K562 (cell line): Measurements from ENCODE around the gene MRFAP1. TPM values are rescaled to one million over a fixed set of nuclear protein-coding genes. Genes with fewer than 3 reads are reported as not detected.

ENCODE experiments used
- ATAC-seq: fragments of 200-7000 bp; cut with Tn5 transposase; 3 replicates; pipeline ENCODE4 v1.9.1; 2020; ENCODE audit warnings: moderate library complexity
- BruUV-seq: library from RNA; stranded (reverse); fragments of 400-500 nt; replicated peaks from 2 replicates; lab custom pipeline; 2021; lab: Mats Ljungman, UMichigan
- CTCF ChIA-PET: fragments of 300-600 bp; formaldehyde crosslinking; extraction: SDS; loops from one replicate; lab custom pipeline; 2021; ENCODE audit warnings: low intra/inter-chr PET ratio; lab: Yijun Ruan, JAX
- POLR2A ChIA-PET: fragments of 300-600, 350-650 bp; sonication (Branson Sonifier 250); formaldehyde crosslinking; extraction: SDS; loops from one replicate; lab custom pipeline; 2021; ENCODE audit warnings: antibody characterized with exemption, inconsistent platforms; lab: Yijun Ruan, JAX
- DNase-seq, 4 experiments: peaks; one replicate each; pipeline versions ENCODE4 v3.0.0 to v3.0.0-alpha.2; 2011 to 2018; ENCODE audit warnings: low spot score in 3 of 4, mixed read lengths in 3 of 4; ENCODE audit errors: extremely low read depth in 1 of 4
- FAIRE-seq: peaks from 2 replicates; lab custom pipeline; 2011; peaks lifted over from hg19 to GRCh38; lab: Jason Lieb, UNC
- H2AFZ ChIP-seq: 2 replicates; pipeline ENCODE4 v1.6.0; 2011; ENCODE audit warnings: low read depth, low read length, control low read depth, inconsistent platforms
- H3K27ac ChIP-seq: fragments of 200-600 bp; 3 replicates; pipeline ENCODE4 v1.8.0; 2011; ENCODE audit warnings: low read depth, mild to moderate bottlenecking, control low read depth, inconsistent platforms, low read length, moderate library complexity, mixed read lengths; ENCODE audit errors: extremely low read depth
- H3K27me3 ChIP-seq, 2 experiments: fragments of 300-600 bp in 1 of 2; 2 replicates in 1 of 2; 3 replicates in 1 of 2; pipeline versions ENCODE4 v1.6.0 to v1.8.0; 2011; ENCODE audit warnings: inconsistent platforms in 2 of 2, low read length in 2 of 2, mild to moderate bottlenecking in 1 of 2, mixed read lengths in 1 of 2, moderate library complexity in 1 of 2; ENCODE audit not compliant: control insufficient read depth in 2 of 2, insufficient read depth in 2 of 2
- H3K36me3 ChIP-seq: fragments of 300-600 bp; 3 replicates; pipeline ENCODE4 v1.8.0; 2011; ENCODE audit warnings: mild to moderate bottlenecking, low read length, inconsistent platforms; ENCODE audit not compliant: control insufficient read depth, insufficient read depth
- H3K4me1 ChIP-seq, 2 experiments: fragments of 200-600 bp in 1 of 2; replicated peaks in 1 of 2; 2 replicates in 1 of 2; 3 replicates in 1 of 2; pipeline versions ENCODE4 v1.5.1 to v1.8.0; 2011; ENCODE audit warnings: inconsistent platforms in 2 of 2, low read length in 2 of 2, mild to moderate bottlenecking in 1 of 2, mixed read lengths in 1 of 2, moderate library complexity in 1 of 2; ENCODE audit not compliant: control insufficient read depth in 2 of 2, insufficient read depth in 2 of 2
- H3K4me2 ChIP-seq: 2 replicates; pipeline ENCODE4 v1.6.1; 2011; ENCODE audit warnings: low read length, control low read depth, inconsistent platforms, mixed read lengths; ENCODE audit not compliant: insufficient read depth
- H3K4me3 ChIP-seq: fragments of 200-600 bp; sonication (generic), shearing (Covaris generic); 2 replicates; pipeline ENCODE4 v1.5.1; 2016; ENCODE audit warnings: control low read depth, inconsistent platforms
- H3K79me2 ChIP-seq: fragments of 200-600 bp; 3 replicates; pipeline ENCODE4 v1.8.0; 2011; ENCODE audit warnings: low read length, inconsistent platforms; ENCODE audit not compliant: control insufficient read depth, insufficient read depth
- H3K9ac ChIP-seq, 2 experiments: 2 replicates each; pipeline versions ENCODE4 v1.6.0 to v1.6.1; 2011; ENCODE audit warnings: low read depth in 2 of 2, low read length in 2 of 2, control low read depth in 1 of 2, inconsistent platforms in 1 of 2, mild to moderate bottlenecking in 1 of 2, mixed read lengths in 1 of 2; ENCODE audit not compliant: insufficient read depth in 1 of 2
- H3K9me1 ChIP-seq: one replicate; pipeline ENCODE4 v1.6.0; 2011; ENCODE audit warnings: inconsistent platforms, mild to moderate bottlenecking, low read length, moderate library complexity; ENCODE audit not compliant: control insufficient read depth, insufficient read depth
- H3K9me3 ChIP-seq: replicated peaks from 2 replicates; pipeline ENCODE4 v1.5.1; 2011; ENCODE audit warnings: low read depth, low read length, inconsistent platforms; ENCODE audit not compliant: control insufficient read depth, insufficient read depth
- H4K20me1 ChIP-seq: replicated peaks from 2 replicates; pipeline ENCODE4 v1.6.1; 2011; ENCODE audit warnings: low read length, inconsistent platforms, mixed read lengths; ENCODE audit not compliant: control insufficient read depth, insufficient read depth
- CHD1 ChIP-seq: fragments of 200-600 bp; sonication (generic); IDR thresholded peaks from one replicate; pipeline ENCODE4 v1.6.1; 2012; ENCODE audit warnings: mild to moderate bottlenecking, moderate library complexity, low read length, inconsistent platforms
- FUS ChIP-seq: fragments of 200-400 bp; formaldehyde crosslinking; optimal IDR thresholded peaks from 2 replicates; pipeline ENCODE3; 2017; ENCODE audit warnings: low read depth, low read length
- MED1 ChIP-seq: sonication (generic); formaldehyde crosslinking; IDR thresholded peaks from 2 replicates; pipeline ENCODE4 v1.8.1; 2023; ENCODE audit warnings: missing genetic modification reagents, borderline replicate concordance
- PML ChIP-seq: IDR thresholded peaks from 2 replicates; pipeline ENCODE4 v1.6.1; 2012; ENCODE audit warnings: low read length, inconsistent platforms
- TAF1 ChIP-seq: IDR thresholded peaks from 2 replicates; pipeline ENCODE4 v1.6.1; 2011; ENCODE audit warnings: mild to moderate bottlenecking, low read length, moderate library complexity; ENCODE audit not compliant: insufficient read depth, control insufficient read depth, severe bottlenecking; ENCODE audit errors: extremely low read depth
- ZNF133 ChIP-seq: fragments of 250-450 bp; sonication (Bioruptor Pico); IDR thresholded peaks from 2 replicates; pipeline ENCODE4 v1.4.0; 2020; ENCODE audit warnings: mild to moderate bottlenecking
- ZNF282 ChIP-seq: sonication (generic); formaldehyde crosslinking; IDR thresholded peaks from 2 replicates; pipeline ENCODE4 v1.8.1; 2023; ENCODE audit warnings: missing genetic modification reagents
- ZNF311 ChIP-seq: fragments of 250-450 bp; sonication (Bioruptor Pico); IDR thresholded peaks from 2 replicates; pipeline ENCODE4 v1.4.0; 2020; ENCODE audit warnings: mild to moderate bottlenecking, moderate library complexity
- ZNF699 ChIP-seq: fragments of 250-450 bp; sonication (Bioruptor Pico); IDR thresholded peaks from 2 replicates; pipeline ENCODE4 v1.8.0; 2021; ENCODE audit warnings: mild to moderate bottlenecking, moderate library complexity; ENCODE audit not compliant: insufficient replicate concordance
- WGBS: fragments of 100-300 bp; shearing (Covaris generic); methylation state at CpG from one replicate; pipeline ENCODE4 v1.1.6; 2016; ENCODE audit warnings: low coverage, mixed read lengths; ENCODE audit not compliant: insufficient coverage; ENCODE audit errors: missing lambda C conversion rate; 5-methylcytosine and 5-hydroxymethylcytosine counted together
- in situ Hi-C: fragments of 300-500 bp; cut with MboI; formaldehyde crosslinking; loops from 4 replicates; pipeline ENCODE4 v1.15.0; 2018; ENCODE audit warnings: inconsistent platforms, mixed read lengths
- intact Hi-C: fragments of 100-400 bp; cut with micrococcal nuclease; formaldehyde crosslinking; loops from 2 replicates; pipeline ENCODE4 v1.14.2; 2022
- polyA plus RNA-seq, 8 experiments: library from polyadenylated mRNA; depleted of rRNA in 4 of 8; stranded (reverse) in 5 of 8; unstranded in 3 of 8; fragments of >200 nt; fragmentation: Nextera tagmentation in 2 of 8; fragmentation: Illumina TruSeq in 1 of 8; extraction: Ambion mirVana in 2 of 8; extraction: Trizol in 1 of 8; gene quantifications; 2 replicates each; pipeline versions ENCODE4 v1.2.1 to v1.2.3, GENCODE V29; 2011 to 2014; ENCODE audit warnings: inconsistent platforms in 1 of 8, missing spikeins in 1 of 8
- total RNA-seq, 7 experiments: library from RNA; depleted of rRNA in 6 of 7; stranded (reverse); fragments of >200 nt in 6 of 7; fragmentation: Illumina TruSeq in 2 of 7; extraction: Trizol in 2 of 7; gene quantifications; 2 replicates each; pipeline versions ENCODE4 v1.2.1 to v1.2.3, GENCODE V29; 2011 to 2021; ENCODE audit warnings: low replicate concordance in 1 of 7
- TF ChIP-seq, protein P1 (sequence below): fragments of 450-650 bp; IDR thresholded peaks from 2 replicates; pipeline ENCODE4 v1.6.1; 2018; ENCODE audit warnings: mild to moderate bottlenecking, low read depth; ENCODE audit not compliant: partially characterized antibody
- TF ChIP-seq, protein P2 (sequence below): fragments of 450-650 bp; IDR thresholded peaks from 2 replicates; pipeline ENCODE4 v1.6.1; 2016; ENCODE audit warnings: mild to moderate bottlenecking
- TF ChIP-seq, protein P3 (sequence below): fragments of 250-450 bp; sonication (Bioruptor Pico); IDR thresholded peaks from 2 replicates; pipeline ENCODE4 v1.5.0; 2020; ENCODE audit warnings: mild to moderate bottlenecking

MRFAP1 gene
- total and polyA plus RNA-seq, 9 of the 15 experiments (the other 6 are each of a cell fraction or from before 2014, with no cell fraction given): 46.0 to 270 (median 151) TPM

- FAIRE-seq: no peak
- Histone ChIP-seq H3K9ac (no peak overlapping the region), H3K79me2 (peaks cover 33% of the 10 kb centered on the region), H2AFZ (no peak overlapping the region), H3K4me3 (no peak overlapping the region), H3K27ac (no peak overlapping the region), H3K27me3 (no peaks in the 10 kb centered on the region), H3K4me1 (peaks cover 21 to 31% of the 10 kb centered on the region in 2 experiments), H4K20me1 (peaks cover 24% of the 10 kb centered on the region; the same call in 1 of the 2 replicates), H3K9me1 (no peaks in the 10 kb centered on the region), H3K4me2 (no peak overlapping the region), H3K9me3 (no peaks in the 10 kb centered on the region; the same call in 1 of the 2 replicates), H3K36me3 (peaks cover 24% of the 10 kb centered on the region)
- ATAC-seq: no peak
- intact Hi-C loops: no loop called here
- no peak for DNase-seq
- 95% methylated on average over 18 of the region's 19 CpGs for WGBS
- in situ Hi-C loops: no loop called here
- POLR2A ChIA-PET: interaction anchor here (0.9 to 4.7 kb wide), 4 partner anchors 9 to 30 kb away, joined by 3 to 40 read pairs (median 39); partner anchors contain the start of gene MRFAP1
- CTCF ChIA-PET: no interaction called here
- TF ChIP-seq, protein P1, sequence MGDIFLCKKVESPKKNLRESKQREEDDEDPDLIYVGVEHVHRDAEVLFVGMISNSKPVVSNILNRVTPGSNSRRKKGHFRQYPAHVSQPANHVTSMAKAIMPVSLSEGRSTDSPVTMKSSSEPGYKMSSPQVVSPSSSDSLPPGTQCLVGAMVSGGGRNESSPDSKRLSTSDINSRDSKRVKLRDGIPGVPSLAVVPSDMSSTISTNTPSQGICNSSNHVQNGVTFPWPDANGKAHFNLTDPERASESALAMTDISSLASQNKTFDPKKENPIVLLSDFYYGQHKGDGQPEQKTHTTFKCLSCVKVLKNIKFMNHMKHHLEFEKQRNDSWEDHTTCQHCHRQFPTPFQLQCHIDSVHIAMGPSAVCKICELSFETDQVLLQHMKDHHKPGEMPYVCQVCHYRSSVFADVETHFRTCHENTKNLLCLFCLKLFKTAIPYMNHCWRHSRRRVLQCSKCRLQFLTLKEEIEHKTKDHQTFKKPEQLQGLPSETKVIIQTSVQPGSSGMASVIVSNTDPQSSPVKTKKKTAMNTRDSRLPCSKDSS: no peak
- TF ChIP-seq ZNF699 (CRISPR knock-in tag) (no peak), PML (no peak), ZNF282 (CRISPR knock-in tag) (no peak), ZNF133 (no peak), FUS (no peak), ZNF311 (CRISPR knock-in tag) (no peak), TAF1 (no peak), CHD1 (no peak), MED1 (CRISPR knock-in tag) (no peak)
- TF ChIP-seq, protein P2, sequence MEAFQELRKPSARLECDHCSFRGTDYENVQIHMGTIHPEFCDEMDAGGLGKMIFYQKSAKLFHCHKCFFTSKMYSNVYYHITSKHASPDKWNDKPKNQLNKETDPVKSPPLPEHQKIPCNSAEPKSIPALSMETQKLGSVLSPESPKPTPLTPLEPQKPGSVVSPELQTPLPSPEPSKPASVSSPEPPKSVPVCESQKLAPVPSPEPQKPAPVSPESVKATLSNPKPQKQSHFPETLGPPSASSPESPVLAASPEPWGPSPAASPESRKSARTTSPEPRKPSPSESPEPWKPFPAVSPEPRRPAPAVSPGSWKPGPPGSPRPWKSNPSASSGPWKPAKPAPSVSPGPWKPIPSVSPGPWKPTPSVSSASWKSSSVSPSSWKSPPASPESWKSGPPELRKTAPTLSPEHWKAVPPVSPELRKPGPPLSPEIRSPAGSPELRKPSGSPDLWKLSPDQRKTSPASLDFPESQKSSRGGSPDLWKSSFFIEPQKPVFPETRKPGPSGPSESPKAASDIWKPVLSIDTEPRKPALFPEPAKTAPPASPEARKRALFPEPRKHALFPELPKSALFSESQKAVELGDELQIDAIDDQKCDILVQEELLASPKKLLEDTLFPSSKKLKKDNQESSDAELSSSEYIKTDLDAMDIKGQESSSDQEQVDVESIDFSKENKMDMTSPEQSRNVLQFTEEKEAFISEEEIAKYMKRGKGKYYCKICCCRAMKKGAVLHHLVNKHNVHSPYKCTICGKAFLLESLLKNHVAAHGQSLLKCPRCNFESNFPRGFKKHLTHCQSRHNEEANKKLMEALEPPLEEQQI: no peak
- TF ChIP-seq, protein P3, sequence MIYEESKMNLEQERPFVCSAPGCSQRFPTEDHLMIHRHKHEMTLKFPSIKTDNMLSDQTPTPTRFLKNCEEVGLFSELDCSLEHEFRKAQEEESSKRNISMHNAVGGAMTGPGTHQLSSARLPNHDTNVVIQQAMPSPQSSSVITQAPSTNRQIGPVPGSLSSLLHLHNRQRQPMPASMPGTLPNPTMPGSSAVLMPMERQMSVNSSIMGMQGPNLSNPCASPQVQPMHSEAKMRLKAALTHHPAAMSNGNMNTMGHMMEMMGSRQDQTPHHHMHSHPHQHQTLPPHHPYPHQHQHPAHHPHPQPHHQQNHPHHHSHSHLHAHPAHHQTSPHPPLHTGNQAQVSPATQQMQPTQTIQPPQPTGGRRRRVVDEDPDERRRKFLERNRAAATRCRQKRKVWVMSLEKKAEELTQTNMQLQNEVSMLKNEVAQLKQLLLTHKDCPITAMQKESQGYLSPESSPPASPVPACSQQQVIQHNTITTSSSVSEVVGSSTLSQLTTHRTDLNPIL: no peak
- BruUV-seq: no TSS peak
Measured at GRCh38 chr4:6672131-6672530, 31.6 kb downstream of the MRFAP1 start.
